Activated CD4-positive, CD25-positive, alpha-beta regulatory T cell treated with anti-CD3 and anti-CD28 coated beads, Interleukin-2, amount 50 U/mL, for 16 hours (primary cell): ENCODE results near the gene ASIC2.

Source experiments
- DNase-seq: peaks from one replicate; pipeline ENCODE4 v3.0.0-alpha.2; 2020; ENCODE audit warnings: low read depth, low spot score

ASIC2 gene

DNA sequence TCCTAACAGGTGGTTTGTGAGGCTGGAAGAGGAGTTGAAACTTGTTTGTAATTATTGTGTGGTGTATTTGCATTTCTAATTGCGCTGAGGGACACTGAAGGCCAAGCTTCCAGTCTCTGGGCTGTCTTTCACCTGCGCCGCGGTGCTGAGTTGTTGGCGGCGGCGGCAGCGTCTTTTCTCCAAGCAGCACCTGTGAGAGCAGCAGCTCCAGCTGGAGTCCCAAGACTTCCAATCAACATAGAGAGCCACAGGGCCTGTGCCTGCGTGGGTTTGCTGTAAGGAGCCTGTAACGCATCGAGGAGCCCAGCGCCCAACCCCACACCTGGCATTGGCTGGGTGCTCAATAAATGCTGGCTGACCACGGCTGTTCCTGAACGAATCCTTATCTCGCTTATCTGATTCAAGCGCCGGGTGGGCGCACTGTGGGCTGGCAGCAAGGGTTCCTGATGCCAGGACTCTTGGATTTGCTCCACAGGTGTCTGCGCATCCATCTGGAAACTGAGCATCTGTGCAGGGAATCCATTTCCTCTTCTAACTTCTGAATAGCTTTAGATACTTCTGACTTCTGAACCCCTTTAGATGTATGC is 138.1 kb downstream of the ASIC2 start:
- no peak for DNase-seq

DNA sequence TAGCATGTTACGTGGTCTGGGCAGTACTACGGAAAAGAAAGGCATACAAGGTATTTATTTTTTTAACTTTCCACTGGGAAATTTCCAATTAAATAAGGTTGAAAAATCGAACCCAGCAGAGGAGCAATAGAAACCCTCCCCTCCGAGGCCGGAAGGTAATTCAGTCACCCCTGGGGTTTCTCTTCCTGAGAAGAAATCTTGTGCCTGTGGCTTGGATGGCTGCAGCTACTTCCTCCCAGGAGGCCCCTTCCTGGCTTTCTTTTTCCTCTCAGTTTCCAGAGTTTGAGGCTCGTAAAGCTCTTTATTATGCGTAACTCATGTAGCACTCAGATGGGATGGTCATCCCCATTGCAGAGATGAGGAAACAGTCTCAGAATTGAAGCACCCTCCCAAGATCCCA is 140.3 kb downstream of the ASIC2 start:
- DNase-seq, result no peak

DNA sequence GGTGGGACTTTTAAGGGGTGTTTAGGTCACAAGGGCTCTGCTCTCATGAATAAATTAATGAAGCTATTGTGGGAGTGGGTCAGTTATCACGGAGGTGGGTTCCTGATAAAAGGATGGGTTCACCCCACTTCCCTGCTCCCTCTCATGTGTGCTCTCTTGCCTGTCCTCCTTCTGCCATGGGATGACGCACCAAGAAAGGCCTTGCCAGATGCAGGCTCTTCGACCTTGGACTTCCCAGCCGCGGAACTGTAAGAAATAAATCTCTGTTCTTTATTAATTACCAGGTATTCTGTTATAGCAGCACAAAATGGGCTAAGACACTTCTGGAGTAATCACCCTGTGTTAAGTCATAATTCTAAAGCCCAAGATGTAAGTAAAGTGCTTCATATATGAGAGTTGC is 141.5 kb downstream of the ASIC2 start:
- DNase-seq, result no peak

DNA sequence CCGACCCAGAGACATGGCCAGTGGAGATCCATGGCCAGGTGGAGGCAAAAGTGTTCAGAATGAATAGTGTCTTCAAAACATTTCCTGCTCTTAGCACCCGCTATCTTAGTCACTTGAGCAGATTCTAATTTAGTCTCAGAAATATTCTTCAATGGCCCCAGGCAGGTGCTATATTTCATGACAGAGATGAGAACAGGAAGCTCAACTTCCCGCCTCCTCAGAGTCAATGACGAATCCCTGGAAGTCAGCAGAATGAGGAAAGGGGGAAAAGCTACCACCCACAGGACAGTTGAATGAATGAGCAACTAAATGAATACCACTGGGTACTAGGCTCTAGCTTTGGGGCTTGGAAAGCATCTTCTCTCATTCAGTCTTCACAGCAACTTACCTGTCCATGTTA is 147.2 kb downstream of the ASIC2 start:
- DNase-seq, result no peak

DNA sequence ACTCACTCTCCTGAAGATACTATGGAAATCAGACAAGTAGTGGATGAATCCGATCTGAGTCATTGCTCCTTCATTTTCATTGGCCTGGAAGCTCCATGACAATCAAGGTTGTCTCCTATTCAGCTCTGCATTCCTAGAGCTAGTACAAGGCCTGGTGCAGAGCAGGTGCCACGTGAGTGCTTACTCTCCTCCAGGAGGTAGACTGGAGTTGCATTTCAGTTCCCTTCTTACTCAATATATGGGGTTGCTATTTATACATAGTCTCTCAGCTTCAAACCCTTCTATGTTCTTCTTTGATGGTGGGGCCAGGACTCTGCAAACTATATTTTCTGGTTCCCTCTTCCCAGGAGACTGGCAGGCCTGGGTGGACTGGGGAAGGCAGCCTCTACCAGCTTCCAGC is 148.3 kb downstream of the ASIC2 start:
- no peak for DNase-seq

DNA sequence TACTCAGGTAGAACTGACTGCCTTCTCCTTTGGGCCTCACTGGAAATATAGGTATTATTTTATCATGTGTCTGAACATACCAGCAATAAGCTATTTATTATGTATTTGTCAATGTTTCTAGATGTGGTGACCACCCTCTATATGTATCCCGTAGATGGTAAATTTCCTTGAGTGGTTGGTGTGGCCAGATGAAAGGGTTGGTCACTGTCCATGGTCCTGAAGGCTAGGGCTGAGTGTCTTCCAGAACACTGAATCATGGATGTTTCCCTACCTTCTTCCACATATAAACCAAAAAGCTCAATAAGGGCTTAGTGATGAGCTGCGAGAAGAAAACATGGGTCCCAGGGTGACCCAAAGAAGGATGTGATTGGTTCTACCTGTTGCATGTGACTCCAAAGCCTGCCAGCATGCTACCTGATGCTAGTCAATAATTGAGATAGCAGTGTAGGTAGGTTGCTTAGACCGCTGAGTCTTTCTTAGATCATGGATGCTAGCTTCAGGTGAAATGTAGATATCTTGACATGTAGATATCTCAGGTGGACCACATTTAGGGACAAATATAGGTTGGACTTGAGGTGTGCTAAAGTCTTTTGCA is 150.3 kb downstream of the ASIC2 start:
- no peak for DNase-seq

DNA sequence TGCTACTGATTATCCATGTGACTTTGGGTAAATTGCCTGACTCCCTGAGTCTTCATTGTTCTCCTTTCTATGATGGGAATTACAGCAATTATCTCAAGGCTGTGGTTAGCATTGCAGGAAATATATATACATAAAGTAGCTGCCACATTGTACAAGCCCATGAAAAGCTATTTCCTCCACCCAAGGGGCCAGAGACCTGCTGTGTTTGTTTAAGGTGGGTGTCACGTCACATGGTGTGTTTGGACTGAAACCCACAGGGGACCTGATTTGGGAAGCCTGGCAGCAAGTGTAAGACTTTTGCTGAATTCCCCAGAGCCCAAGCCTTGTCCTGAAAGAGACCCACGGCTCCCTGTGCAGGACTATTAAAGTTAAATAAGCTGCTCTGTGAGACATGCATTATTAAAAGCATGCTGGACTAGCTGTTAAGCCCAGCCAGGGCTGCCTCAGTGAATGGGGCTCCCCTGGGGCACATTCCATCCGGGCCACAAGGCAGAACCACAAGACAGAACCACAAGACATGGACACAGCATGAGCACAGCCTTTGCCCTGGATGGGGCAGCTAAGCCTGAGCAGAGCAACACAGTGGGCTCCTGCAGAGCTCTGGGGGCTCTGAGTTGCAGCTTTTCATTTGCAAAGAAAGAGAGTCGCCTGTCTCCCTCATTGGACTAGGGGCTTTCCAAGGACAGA is 152.5 kb downstream of the ASIC2 start:
- DNase-seq, result no peak

DNA sequence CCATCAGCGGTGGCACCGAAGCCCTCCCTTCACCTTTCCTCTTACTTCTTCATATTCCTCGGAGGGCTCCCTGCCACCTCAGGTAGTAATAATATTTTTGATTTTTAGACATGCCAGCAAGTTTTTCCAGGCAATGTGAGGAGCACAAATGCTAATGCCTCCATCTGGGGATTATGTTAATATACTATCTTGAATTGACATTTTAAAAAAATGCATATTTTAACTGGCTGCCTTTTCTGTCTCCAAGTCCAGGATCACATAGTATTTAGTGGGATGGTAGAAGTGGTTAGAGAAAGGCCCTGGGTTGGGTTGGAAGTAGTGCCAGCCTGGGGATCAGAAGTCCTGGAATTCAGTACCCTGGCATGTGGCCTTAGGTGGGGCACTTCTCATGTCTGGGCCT is 154.5 kb downstream of the ASIC2 start:
- DNase-seq, result no peak

DNA sequence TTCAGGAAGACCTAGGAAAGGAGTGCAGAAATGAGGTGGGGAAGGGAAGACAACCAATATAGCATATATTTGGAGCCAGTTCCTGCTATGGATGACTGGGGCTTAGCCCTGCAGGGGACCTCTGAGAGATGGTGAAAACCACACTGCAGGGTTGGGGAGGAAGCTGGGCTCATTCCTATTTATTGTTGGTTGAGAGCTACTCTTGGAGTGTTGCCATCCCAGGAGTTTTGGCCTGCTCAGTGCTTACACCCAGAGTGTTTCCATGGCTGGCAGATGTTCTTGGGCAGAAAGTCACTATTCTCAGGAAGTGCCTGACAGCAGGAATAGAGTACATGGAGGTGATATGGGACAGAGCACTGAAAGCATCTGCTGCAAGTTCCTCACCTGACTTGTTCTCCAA is 155.7 kb downstream of the ASIC2 start:
- DNase-seq, result no peak

DNA sequence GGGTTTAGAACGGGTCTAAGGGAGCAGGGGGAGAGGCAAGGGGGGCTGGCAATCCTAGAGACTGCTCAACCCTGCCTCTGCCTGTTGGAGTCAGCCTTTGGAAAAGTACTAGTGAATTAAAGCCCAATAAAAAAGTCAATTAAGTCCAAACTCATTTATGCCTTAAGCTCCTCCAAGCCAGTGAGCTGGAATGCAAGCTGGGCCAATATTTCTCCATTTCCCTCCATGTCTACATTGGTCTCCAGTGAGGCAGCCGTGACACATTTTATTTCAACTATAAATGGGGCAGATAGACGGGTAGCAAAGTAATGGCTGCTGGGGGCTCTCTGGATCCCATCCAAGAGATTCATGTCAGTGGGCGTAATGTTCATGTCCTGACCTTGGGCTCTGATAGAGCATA is 157.4 kb downstream of the ASIC2 start:
- no peak for DNase-seq

DNA sequence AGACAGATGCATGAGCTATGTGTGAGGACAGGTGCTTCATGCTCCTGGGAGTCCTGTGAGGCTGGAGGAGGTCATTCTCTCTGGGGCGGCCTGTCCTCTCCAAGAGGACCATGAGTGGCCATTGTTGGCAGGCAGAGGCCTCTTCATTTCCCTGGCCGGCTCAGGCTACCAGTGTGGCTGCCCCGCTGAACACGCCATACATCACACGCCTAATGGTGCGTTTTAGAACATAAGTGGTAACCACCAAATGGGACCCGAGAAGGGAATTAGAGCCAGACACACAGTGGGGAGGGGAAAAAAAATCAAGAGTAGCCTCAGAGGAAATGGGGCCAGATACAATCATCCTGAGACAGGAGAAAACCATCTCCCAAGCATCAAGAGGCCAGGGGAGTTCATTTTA is 161.5 kb downstream of the ASIC2 start:
- DNase-seq, result no peak

DNA sequence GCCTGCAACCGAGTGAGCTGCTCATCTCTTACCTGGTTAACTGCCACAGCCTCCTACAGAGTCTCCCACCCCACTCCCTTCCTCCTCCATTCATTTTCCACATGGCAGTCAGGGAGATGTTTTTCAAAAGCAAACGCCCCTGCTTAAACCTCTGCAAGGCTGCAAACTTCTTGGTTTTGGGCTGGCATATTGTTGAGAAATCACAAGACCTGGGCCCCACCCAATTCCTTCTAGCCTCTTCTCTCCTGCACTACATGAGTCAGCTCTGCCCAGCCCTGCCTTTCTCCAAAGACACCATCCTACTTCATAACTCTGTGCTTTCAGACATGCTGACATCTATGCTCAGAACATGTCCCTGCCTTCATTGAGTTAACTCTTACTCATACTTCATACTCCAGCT is 165.4 kb downstream of the ASIC2 start:
- no peak for DNase-seq

DNA sequence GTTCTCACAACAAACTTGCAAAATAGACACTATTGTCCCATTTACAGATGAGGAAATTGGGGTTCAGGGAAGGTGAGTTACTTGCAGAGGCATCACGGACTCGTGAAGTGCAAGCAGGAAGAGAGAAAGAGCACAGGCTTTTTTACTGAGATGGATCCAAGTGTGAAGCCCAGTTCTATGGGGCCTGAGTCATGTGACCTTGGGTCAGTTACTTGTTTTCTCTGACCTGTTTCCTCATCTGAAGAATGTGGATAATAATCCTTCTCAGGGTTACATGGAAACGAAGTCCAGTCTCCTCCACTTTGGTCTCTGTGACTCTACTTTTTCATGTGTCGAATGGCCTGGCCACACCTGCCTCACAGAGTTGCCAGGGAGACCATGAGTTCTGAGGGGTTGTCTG is 167.0 kb downstream of the ASIC2 start:
- no peak for DNase-seq

DNA sequence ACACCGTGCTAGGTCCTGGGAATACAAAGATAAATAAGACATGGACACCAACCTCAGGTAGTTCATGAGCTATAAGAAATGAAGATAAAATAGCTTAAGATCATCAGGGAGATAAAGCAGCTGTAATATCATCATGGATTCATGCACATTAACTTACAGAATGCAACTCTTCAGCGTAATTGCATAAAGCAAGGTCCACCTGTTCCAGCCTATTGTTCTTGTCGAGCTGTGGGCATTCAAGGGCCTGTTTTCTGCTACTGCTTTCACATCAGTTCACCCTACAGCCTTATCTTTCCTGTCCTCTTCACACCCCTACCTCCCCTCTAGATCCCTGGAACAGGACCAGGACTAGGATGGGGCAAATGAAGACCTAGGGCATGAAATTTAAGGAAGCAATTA is 167.5 kb downstream of the ASIC2 start:
- no peak for DNase-seq

DNA sequence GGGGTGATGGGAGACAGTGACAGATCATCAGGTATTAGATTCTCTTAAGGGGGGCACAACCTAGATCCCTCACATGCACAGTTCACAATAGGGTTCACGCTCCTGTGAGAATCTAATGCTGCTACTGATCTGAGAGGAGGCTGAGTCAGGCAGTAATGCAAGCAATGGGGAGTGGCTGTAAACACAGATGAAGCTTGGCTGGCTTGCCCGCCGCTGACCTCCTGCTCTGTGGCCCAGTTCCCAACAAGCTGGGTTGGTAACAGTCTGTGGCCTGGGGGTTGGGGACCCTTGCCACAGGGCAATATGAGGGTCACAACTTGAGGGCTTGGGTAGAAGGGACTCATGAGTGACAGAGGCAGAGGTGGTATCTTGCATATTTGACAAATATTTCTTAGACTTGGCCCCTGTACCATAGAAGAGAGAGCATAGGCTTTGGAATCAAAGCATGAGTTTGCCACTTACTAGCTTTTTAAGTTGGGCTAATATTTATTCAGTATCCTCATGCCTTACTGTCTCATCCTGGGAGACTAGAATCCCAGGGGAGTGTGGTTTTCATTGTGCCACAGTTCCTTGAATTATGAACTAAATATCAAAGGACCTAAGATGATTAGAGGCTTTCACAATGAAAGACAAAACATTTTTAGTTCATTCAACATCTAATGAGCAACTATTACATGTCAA is 168.1 kb downstream of the ASIC2 start:
- no peak for DNase-seq

DNA sequence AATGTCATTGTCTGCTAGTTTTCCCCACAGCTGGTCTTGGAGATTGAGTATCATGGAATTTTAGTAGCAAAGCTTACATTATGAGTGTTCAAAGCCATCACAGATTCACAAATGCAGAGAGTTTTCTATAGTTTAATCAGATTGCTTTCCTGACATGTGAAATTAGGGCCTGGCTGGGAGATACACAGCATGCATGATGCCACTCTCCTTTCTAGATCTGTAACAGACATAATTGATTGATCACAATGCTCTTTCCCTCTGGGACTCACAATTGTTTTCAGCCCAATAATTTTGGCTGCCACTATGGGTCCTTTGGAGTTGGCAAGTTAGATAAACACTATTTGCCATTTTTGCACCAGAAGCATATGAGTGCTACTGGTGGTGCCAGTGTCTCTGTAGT is 168.9 kb downstream of the ASIC2 start:
- DNase-seq, result no peak

DNA sequence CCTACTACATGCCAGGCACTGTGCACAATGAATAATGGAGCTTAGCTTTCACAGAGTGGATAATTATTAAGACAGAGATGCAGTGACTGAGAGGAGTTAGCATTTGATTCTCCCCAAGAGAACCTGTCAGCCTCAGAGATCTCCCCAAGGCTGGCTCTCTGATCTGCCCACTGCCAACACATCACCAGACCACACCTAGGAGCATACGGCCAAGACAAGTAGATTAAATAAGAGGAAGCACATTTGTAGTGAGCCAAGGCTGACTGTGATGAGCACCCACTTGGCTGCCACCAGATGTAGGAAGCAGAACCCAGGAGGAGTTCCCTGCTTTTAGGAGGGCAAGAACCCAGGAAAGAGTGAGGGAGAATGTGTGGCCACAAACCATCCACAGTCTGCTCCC is 171.3 kb downstream of the ASIC2 start:
- DNase-seq, result no peak

DNA sequence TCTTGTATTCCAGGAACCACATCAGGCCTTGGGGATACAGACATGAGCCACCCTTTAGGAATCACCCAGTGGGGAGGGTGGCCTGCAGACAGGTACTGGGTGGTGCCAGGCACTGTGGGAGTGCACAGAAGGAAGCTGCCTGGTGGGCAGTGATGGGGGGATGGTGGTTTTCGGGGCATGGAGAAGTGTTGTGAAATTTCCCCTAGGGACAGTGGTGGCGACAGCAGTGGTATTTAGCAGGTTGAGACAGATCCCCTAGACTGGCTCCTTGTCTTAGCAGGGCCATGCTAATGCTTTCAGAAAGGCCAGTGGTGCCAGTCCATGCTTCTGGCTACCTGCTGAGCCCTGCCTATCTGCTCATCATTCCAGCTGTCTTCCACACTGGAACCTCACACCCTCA is 171.8 kb downstream of the ASIC2 start:
- DNase-seq, result no peak

DNA sequence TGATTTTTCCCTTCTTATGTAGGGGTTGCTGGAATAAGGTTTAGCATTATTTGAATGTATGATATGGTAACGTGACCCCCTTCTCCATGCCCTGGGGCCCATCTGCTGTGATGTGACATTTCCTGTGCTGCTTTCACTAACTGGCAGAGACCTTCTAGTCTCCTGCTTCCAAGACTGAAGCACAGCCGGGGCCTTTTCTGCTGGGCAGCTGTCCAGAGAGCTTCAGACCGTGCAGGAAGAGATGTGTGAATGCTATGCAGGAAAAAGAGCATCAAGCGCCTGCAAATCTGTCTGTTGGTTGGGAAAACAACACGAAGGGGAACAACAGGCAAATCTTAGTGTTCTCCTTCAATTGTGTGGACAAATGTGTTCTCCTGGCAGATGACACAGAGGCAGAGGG is 173.0 kb downstream of the ASIC2 start:
- DNase-seq, result no peak

DNA sequence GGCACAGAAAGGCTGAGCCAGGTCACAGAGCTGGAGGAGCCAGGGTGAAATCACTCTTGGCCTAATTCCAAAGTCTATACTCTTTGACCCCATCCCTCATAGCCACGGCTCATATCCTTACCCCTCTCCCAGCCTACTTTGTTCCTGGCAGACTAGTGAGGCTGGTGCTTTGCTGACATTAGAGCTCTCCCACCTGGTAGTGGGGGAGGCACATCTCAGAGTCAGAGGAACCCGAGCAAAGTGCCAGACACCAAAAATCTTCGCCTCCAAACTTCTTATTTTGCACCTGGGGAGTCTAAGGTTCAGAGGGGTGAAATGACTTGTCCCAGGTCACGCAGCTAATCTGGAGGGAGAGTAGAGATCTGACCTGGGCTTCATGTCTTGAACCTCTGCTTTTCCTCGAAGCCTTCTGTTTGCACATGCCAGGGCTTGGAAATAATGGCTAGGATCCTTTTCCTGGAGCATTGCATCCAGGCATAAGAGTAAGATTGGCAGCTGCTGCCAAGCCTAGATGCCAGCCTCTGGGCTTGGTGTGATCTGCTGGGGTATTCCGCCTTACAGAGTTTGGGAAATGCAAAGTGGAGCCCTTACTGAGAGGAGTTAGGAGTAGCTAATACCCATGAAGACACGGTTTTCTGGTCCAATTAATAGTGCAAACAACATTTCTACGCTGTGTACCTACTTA is 174.6 kb downstream of the ASIC2 start:
- no peak for DNase-seq

DNA sequence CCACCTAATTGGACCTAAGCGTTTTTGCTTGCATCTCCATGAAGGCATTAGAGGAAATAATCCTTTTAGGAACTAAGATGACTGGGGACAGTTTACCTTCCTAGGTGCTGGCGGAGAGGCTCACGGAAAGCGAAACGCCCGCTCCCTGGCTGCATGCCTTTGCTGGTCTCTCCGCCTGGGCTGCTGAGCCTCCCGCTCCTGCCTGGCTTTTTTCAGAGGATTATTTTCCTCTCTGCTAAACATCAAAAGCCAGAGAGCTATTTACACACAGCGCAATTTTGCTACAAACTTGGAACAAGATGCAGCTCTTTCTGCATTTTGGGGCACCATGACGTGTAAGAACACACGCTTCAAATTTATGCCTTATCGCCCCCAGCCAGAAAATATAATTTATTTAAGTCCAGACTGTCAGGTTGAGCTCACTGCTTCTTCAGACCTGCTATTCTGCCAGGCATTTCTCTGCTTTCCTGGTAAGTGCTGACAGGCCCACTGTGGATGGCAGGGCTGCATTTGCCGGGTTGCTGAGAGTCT is 177.0 kb downstream of the ASIC2 start:
- DNase-seq, result no peak

DNA sequence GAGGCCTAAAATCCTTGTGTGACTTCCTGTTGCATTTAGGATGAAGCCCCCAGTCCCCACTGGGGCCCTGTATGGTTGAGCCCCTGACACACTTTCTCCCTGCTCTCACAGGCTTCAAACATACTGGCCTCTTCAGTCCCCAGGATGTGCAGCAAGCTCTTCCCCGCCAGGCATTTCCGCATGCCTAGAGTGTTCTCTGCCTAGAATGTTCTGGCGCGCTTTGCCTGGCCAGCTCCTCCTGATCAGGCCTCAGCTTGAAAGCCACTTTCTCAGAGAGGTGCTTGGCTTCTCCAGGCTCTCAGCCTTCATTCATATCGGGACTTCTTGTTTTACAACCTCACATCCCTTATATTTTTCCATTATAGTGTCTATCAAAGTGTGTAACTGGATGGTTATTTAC is 177.7 kb downstream of the ASIC2 start:
- no peak for DNase-seq
